GM18858 (cell line): ENCODE results near the gene KIR3DL3.
"Not testable (repeated sequence)": the region's sequence is repeated elsewhere in the genome, so short reads cannot be mapped to it uniquely, and the experiment has no call there.

ENCODE experiments used
- ATAC-seq: cut with Tn5 transposase; IDR thresholded peaks from one replicate; pipeline ENCODE4 v1.9.1; 2021; ENCODE audit not compliant: unreplicated experiment

The KIR3DL3 gene

DNA sequence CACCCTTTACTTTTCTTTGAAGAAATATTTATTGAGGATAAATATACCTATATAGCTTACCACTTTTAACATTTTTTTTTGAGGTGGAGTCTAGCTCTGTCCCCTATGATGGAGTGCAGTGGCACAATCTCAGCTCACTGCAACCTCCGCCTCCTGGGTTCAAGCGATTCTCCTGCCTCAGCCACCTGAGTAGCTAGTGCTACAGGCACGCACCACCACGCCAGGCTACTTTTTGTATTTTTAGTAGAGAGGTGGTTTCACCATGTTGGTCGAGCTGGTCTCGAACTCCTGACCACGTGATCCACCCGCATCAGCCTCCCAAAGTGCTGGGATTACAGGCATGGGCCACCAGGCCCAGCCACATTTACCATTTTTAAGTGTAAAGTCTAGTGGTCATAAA is 51.6 kb downstream of the KIR3DL3 start:
- ATAC-seq, result not testable (repeated sequence)

DNA sequence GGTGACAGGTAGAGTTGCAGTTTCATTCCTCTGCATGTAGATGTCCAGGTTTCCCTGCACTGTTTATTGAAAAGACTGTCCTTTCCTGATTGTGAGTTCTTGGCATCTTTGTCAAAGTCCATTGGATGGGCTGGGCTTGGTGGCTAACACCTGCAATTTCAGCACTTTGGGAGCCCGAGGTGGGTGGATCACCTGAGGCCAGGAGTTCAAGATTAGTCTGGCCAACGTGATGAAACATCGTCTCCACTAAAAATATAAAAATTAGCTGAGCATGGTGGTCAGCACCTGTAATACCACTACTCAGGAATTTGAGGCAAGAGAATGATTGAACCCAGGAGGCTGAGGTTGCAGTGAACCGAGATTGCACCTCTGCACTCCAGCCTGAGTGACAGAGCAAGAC is 53.6 kb downstream of the KIR3DL3 start:
- not testable (repeated sequence) for ATAC-seq

DNA sequence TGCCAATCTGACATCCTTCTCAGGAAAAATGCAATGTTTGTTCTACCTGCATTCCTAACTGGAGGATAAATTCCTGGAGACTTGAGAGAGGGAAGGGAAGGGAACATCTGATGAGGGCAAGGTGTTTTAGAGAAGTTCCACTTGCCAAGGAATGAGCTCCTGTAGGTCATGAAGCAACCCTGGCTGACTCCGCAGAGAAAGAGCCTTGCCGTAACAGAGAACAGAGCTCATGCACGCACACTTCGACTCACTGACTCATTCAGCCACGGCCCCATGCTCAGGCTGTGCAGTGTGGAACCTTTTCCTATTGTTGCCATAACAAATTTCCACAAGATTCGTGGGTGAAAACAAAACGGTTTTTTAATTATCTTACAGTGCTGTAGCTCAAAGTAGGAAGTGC is 54.7 kb downstream of the KIR3DL3 start:
- ATAC-seq, result not testable (repeated sequence)

DNA sequence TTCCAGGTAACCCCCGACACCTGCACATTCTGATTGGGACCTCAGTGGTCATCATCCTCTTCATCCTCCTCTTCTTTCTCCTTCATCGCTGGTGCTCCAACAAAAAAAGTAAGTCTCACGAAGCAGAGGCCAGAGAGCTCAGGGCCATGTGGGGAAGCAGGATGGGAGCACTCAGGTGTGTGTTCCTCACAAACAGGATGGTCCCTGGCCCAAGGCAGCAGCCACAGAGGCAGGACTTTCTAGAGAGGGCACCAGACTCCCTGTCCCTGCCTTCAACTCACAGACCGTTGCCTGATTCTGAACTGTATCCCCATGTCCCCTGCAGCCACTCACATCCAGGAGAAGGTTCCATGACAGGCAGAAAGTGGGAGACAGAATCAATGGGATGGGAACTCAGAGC is 58.7 kb downstream of the KIR3DL3 start:
- ATAC-seq, result not testable (repeated sequence)
